GM18909 (cell line): ENCODE results near the gene GALNTL6.
"Not testable (repeated sequence)": the region's sequence is repeated elsewhere in the genome, so short reads cannot be mapped to it uniquely, and the experiment has no call there.

Experiments
- ATAC-seq: cut with Tn5 transposase; IDR thresholded peaks from one replicate; pipeline ENCODE4 v1.9.1; 2021; ENCODE audit warnings: mild to moderate bottlenecking; ENCODE audit not compliant: unreplicated experiment, poor library complexity

GALNTL6 gene

DNA sequence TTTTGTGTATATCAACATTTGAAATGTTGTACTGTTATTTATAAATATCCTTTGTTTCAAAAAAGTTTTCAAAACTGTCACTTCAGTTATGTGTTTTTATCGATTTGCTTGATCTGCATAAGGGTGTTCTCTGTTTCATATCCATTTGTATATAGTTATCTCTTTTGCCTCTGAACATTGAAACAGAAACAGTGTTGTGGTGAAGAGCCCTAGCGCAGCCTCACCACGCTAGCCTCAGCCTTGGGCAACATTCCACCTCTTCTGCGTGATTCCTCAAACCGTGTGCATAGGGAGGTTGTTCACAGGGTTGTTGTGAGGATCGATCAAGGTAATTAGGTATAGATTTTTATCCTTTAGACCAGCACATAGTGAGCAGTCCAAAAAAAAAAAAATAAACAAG lies 1068.4 kb downstream of the GALNTL6 start:
- no peak for ATAC-seq

DNA sequence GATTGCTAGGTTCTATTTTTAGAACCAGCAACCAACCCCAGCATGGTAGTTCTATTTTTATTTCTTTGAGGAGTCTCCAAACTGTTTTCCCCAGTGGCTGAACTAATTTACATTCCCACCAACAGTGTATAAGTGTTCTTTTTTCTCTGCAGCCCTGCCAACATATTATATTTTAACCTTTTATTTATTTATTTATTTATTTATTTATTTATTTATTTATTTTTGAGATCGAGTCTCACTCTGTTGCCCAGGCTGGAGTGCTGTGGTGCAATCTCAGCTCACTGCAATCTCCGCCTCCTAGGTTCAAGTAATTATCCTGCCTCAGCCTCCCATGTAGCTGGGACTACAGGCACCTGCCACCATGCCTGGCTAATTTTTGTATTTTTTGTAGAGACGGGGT lies 1074.2 kb downstream of the GALNTL6 start:
- not testable (repeated sequence) for ATAC-seq

DNA sequence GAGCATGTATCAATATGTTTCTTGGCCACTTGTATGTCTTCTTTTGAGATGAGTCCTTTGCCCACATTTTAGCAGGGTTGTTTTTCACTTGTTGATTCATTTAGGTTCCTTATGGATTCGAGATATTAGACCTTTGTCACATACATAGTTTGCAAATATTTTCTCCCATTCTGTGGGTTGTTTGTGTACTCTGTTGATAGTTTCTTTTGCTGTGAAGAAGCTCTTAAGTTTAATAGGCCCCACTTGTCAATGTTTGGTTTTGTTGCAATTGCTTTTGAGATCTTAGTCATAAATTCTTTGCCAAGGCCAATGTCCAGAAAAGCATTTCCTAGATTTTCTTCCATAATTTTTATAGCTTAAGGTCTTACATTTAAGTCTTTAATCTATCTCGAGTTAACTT lies 1074.8 kb downstream of the GALNTL6 start:
- no peak for ATAC-seq

DNA sequence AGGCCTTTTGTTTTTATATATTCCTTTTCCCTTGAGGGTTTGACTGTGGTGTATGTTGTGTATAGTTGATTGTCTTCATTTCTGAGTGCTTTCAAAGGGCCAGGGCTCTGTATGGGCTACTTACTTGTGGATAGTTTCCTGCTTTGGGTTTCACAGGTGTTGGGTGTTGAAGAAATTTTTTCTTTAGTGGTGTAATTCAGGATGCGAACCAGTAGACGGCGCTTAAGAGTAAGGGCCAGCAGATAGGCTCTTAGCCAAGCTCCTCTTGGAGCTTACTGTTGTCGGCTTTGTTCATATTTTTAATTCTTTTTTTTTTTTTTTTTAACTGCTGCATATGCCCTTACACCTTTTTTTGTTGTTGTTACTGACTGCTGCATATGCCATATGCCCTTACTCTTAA lies 1079.1 kb downstream of the GALNTL6 start:
- ATAC-seq = peak; percentile 70

DNA sequence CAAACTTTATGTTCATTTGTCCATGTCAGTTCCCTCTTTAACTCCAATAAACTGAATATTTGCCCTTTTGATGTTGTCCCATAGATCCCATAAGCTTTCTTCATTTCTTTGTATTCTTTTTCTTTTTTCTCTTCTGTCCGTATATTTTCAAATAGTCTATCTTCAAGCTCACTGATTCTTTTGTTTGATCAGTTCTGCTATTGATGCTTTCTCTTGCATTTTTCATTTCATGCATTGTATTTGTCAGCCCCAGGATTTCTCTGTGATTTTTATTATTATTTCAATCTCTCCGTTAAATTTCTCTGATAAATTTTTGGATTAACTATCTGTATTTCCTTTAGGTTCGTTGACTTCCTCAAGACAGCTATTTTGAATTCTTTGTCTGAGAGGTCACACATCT lies 1082.5 kb downstream of the GALNTL6 start:
- ATAC-seq = no peak

DNA sequence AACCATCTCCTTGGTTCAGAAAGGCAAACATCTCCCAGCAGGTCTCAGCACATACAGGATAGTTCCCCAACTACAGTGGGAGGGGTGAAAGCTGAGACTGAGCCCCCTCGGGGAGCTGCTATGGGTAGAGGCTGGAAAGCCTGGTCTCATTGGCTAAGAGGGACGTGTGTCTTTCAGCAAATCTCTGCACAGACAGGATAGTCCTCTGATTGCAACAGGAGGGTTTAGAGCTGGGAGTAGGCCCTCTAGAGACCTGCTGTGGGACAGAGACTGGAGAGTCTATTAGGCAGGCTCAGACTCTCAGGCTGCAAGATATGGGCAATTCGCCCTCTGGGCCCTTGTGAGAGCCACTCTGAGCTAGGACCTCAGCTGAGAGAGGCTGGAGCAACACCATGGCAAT lies 1083.8 kb downstream of the GALNTL6 start:
- no peak for ATAC-seq

DNA sequence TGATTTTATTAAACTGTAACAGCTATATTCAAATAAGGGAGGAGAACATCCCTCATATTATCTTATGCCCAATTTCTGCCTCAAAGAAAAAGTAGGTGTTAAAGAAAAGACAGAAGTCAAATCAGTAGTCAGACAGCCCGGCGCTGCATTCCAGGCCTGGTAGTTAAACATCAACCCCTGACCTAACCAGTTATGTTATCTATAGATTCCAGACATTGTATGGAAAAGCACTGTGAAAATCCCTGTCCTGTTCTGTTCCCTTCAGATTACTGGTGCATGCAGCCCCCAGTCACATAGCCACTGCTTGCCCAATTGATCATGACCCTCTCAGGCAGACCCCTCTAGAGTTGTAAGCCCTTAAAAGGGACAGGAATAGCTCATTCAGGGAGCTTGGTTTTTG lies 1085.5 kb downstream of the GALNTL6 start:
- no peak for ATAC-seq

DNA sequence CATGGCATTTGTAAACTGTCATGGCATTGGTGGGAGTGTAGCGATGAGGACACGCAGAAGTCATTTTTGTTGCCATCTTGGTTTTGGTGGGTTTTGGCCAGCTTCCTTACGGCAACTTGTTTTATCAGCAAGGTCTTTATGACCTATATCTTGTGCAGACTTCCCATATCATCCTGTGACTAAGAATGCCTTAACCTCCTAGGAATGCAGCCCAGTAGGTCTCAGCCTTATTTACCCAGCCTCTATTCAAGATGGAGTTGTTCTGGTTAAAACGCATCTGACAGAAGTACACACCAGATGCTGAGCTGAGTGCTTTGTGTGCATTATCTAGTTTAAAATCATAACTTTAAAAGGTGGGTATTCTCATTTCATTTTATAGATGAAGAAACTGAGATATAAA lies 1086.7 kb downstream of the GALNTL6 start:
- ATAC-seq = no peak

DNA sequence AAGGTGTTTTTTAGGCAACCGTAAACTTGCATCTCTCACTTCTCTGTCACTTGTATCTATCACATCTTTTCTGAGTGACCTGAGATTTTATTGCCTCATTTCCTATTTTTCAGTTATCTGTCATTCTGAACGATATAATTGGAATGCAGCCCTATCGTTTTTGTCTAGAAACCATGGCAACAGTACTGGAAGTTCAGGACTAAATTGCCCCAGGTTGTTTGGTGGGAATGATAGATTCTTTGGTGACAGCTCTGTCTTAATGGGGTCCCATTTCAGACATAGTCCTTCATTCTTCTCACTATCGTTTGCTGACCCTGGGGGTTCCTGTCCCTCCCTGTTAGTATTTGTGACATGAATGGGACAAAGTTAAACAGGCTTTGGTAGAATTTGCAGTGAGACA lies 1087.7 kb downstream of the GALNTL6 start:
- ATAC-seq = no peak

DNA sequence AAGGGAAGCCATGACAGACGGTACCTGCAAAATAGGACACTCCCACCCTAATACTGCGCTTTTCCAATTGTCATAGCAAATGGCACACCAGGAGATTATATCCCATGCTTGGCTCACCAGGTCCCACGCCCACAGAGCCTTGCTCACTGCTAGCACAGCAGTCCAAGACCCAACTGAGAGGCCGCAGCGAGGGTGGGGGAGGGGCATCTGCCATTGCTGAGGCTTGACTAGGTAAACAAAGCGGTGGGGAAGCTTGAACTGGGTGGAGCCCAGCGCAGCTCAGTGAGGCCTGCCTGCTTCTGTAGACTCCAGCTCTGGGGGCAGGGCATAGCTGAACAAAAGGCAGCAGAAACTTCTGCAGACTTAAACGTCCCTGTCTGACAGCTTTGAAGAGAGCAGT lies 1099.3 kb downstream of the GALNTL6 start:
- not testable (repeated sequence) for ATAC-seq

DNA sequence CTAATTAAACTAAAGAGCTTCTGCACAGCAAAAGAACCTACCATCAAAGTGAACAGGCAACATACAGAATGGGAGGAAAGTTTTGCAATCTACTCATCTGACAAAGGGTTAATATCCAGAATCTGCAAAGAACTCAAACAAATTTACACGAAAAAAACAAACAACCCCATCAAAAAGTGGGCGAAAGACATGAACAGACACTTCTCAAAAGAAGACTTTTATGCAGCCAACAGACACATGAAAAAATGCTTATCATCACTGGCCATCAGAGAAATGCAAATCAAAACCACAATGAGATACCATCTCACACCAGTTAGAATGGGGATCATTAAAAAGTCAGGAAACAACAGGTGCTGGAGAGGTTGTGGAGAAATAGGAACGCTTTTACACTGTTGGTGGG lies 1104.2 kb downstream of the GALNTL6 start:
- ATAC-seq = not testable (repeated sequence)

DNA sequence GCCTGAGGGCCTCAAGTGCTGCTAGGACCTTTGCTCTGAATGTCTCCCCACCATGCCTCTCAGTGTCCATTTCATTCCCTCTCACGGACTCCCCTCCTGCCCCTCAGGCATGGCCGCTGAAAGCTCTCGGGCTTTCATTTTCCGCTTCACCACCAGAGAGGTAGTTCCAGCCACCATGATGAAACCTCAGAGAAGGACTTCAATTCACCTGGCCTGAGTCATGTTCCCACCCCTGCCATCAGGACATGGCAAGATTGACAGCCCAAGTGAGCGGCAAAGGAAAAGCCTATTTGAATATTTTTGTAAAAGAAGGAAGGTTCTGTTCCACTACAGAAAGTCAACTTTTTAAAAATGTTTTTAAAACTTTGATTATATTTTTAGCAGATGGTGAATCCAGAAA lies 1106.1 kb downstream of the GALNTL6 start:
- ATAC-seq = no peak

DNA sequence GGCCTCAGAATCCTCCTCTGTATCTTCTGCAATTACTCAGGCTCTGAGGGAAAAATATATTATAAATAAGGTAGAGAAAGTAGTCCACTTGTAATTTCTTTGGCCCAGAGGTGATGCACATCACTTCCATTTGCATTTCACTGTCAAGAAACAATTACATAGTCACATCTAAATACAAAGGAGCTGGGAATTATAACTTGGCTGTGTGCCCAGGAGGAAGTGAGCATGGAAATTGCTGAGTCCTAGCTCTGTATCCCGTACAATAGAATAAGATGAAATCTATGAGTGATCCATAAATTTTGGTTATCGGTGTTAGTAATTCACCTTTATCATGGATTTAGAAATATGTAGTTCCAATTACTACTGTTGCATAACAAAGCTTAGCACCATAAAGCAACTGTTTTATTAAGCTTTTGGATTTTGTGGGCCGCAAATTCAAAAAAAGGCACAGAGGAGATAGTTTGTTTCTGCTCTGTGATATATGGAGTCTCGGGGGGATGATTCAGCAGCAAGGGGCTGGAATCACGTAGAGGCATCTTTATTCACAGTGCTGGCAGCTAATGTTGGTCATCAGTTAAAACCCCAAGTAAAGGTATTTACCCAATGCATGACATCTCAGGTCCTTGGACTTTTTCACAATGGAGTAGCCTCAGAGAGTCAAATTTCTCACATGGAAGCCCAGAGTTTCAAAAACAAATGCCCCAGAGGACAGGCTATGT lies 1114.1 kb downstream of the GALNTL6 start:
- no peak for ATAC-seq

DNA sequence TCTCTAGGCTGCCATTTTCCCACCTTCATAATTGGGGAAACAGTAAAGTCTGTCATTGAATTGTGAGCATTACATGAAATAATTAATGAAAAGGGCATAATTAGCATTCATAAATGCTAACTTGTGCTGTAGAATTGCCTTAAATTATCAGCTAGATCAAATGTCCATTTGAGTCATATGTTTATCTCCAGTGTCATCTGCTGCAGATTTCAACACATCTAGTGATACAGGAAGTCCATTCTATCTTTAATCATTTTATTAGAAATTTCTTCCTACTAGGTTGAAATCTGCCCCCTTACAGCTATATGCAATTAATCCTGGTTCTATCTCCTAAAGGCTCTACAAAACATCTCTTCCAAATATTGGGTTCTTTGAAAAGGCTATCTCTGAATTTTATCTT lies 1115.1 kb downstream of the GALNTL6 start:
- ATAC-seq = no peak

DNA sequence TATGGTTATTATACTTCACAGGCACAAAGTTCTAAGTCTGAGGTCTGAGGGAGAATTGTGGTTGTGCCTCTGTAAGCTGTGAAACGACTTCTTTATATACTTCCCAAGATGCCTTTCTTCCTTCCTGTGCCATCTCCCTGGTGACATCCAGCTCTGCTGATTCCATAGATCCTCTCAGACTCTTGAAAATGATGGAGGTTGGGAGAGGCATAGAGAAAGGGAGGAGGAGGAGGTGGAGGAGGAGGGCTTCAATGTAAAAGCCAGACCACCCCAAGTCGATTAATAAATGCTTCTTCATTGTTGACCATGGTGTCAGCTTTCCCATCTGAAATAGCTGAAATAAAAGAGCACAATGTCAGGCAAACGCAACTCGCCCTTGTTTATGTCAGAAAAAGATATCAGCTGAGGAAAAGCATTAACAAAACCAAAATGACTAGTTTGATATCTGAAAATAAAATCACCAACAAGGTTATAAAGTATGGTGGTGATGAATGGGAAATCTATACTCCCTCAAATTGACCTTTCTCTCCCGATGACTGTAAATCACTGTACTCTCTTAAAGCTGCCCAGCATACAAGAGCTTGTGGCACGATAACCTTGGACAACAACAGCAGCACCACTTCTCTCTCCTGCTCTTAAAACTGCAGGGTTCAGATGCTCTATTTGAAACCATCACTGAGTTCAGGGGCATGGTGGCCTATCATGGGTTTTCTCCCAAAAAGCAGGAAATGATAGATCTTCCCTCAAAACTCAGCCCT lies 1125.0 kb downstream of the GALNTL6 start:
- ATAC-seq = no peak

DNA sequence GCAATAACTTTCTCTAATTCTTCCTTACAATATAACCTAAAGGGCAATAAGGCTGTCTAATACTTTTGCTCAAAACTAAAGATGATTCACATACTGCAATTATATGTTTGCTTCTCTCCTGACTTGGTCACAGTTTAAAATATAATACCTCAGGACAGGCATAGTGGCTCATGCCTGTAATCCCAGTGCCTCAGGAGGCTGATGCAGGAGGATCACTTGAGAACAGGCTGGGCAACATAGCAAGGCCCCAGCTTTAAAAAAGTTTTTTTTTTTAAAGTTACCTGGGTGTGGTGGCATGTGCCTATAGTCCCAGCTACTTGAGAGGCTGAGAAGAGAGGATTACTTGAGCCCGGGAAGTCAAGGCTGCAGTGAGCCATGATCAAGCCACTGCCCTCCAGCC lies 1125.7 kb downstream of the GALNTL6 start:
- no peak for ATAC-seq

DNA sequence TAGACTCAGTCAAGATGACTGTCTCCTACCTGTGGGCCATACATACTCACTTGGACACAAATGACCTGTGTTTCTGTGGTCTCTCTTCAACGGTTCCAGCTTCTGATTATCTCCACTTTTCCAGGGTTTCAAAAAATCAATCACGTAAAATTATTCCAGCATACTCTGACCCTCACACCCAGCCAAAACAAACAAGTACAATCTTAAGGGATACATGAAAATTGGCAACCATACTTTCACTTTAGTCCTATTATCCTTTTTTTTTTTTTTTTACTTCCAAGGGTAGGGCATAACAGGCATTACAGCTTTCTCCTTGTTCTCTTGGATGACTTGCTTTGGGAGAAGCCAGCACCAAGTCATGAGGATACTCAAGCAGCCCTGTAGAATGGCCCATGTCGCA lies 1129.6 kb downstream of the GALNTL6 start:
- ATAC-seq = no peak

DNA sequence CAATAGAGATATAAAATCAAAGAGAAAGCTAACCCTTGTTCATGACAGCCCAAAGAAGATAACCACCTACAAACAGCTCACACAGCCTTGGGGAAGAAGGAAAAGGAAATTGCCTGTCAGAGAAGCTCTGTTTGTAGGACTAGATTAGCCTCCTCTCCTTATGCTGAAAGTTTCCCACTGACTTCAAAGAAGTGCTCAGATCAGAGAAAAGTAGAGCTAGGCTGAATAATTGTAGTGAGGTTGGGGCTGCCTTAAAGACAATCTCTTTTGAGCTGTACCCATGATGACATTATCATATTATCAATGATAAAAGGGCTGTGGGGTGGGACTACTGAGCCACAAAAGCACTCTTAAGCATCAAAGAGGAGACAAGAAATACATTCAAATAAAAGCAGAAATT lies 1132.4 kb downstream of the GALNTL6 start:
- no peak for ATAC-seq

DNA sequence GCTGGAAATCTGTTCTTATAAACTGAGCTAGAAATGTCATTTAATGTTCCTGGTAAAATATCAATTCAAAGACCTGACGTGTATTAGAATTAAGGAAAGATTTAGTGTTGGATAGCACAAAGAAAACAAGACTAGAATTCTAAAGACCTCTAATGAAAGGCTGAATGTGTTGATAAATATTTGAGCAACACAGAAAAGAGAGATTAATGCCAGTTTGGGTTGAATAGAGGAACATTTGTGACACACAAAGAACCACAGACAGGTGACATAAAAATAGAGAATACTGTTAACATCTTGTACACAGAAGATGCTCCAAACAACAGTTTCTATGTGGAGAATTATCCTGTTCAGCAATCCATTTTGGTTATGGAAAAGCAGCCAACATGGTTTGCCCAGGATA lies 1133.3 kb downstream of the GALNTL6 start:
- no peak for ATAC-seq

DNA sequence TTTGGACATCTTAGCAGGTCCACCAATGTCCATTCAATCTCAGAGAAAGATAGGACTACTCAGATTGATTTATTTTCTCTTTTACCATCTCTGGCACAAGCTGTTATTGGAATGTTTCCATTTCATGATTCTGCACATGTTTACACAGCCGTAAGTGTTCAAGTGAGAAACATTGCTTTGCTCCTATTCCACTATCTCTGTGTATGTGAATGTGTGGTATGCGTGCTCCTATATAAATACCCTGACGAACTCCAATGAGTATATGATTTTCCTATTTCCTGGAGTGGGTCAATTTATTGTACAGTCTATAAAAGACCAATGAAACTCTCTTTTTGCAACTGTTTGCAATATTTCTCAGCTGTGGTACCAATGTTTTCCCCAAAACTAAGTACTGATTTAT lies 1134.4 kb downstream of the GALNTL6 start:
- no peak for ATAC-seq

DNA sequence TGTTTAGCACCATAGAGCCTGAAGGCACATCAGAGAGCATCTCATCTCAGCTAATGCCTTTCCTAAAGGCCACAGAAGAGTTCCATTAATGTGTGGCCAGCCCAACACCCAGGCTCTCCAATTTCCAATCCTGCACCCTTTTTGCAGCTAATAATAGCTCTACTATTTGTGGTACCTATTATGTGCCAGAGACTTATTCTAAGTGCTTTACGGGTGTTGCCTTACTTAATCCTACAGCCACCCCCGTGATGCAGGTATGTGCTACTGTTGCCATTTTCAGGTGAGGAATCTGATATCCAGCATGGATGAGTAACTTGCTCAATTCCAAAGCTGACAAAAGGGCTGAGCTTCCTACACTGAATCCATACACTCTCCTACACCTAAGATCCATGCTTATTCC lies 1137.8 kb downstream of the GALNTL6 start:
- no peak for ATAC-seq
